Gastroesophageal sphincter (tissue), 4 donors: ENCODE measurements around the gene GAL3ST3. TPM values are rescaled to one million over a fixed set of nuclear protein-coding genes. Genes with fewer than 3 reads are reported as not detected.
"Not testable (repeated sequence)": the region's sequence is repeated elsewhere in the genome, so short reads cannot be mapped to it uniquely, and the experiment has no call there.

Experiments used
- ATAC-seq: fragments of 150-250 bp; one replicate; pipeline ENCODE4 v1.9.1; 2016; ENCODE audit warnings: mild to moderate bottlenecking, moderate library complexity
- H3K27ac ChIP-seq, 4 donors: fragments of 200-600 bp; sonication (generic) in 3 of 4; 1 replicate in 3 of 4; 2 replicates in 1 of 4; pipeline ENCODE4 v1.5.1; 2016 to 2019
- H3K27me3 ChIP-seq: fragments of 200-600 bp; sonication (generic); one replicate; pipeline ENCODE4 v1.5.1; 2019
- H3K36me3 ChIP-seq, 2 donors: fragments of 200-600 bp; sonication (generic); one replicate each; pipeline ENCODE4 v1.5.1; 2019; ENCODE audit warnings: control low read depth in 1 of 2
- H3K4me1 ChIP-seq, 3 donors: fragments of 200-600 bp; sonication (generic); 1 replicate in 2 of 3; 2 replicates in 1 of 3; pipeline ENCODE4 v1.5.1; 2016 to 2019; ENCODE audit warnings: control low read depth in 2 of 3
- H3K4me3 ChIP-seq, 2 donors: fragments of 200-600 bp; sonication (generic); one replicate each; pipeline ENCODE4 v1.5.1; 2019; ENCODE audit warnings: mild to moderate bottlenecking in 1 of 2, moderate library complexity in 1 of 2
- H3K9me3 ChIP-seq, 3 donors: fragments of 200-600 bp; sonication (generic); one replicate each; pipeline ENCODE4 v1.5.1; 2017 to 2019; ENCODE audit warnings: control low read depth in 2 of 3
- EP300 ChIP-seq: sonication (generic); formaldehyde crosslinking; IDR thresholded peaks from one replicate; pipeline ENCODE4 v1.6.1; 2017; ENCODE audit warnings: antibody characterized with exemption, mild to moderate bottlenecking
- POLR2A ChIP-seq, 2 donors: fragments of 450-650 bp; IDR thresholded peaks; one replicate each; pipeline ENCODE4 v1.6.1; 2017; ENCODE audit warnings: antibody characterized with exemption in 2 of 2, mild to moderate bottlenecking in 2 of 2, moderate library complexity in 1 of 2
- POLR2AphosphoS5 ChIP-seq: sonication (generic); formaldehyde crosslinking; IDR thresholded peaks from one replicate; pipeline ENCODE4 v1.6.1; 2017; ENCODE audit warnings: antibody characterized with exemption
- WGBS, 2 donors: methylation state at CpG; one replicate each; pipeline ENCODE4 v1.1.5; 2018; ENCODE audit warnings: low coverage in 1 of 2; 5-methylcytosine and 5-hydroxymethylcytosine counted together
- total RNA-seq, 4 donors: library from RNA; depleted of rRNA; stranded (reverse); fragments of >200 nt; gene quantifications; one replicate each; pipeline ENCODE4 v1.1.0, GENCODE V29; 2016
- TF ChIP-seq, protein P1 (sequence below), 4 experiments: fragments of 200-600 bp in 2 of 4; fragments of 450-650 bp in 2 of 4; sonication (generic) in 1 of 4; IDR thresholded peaks; one replicate each; pipeline ENCODE4 v1.5.1; 2017 to 2019; ENCODE audit warnings: antibody characterized with exemption in 4 of 4, mild to moderate bottlenecking in 2 of 4, moderate library complexity in 2 of 4

The GAL3ST3 gene
- 1 to 10 TPM; 1.2 to 7.8 (median 2.2) TPM for total RNA-seq

DNA sequence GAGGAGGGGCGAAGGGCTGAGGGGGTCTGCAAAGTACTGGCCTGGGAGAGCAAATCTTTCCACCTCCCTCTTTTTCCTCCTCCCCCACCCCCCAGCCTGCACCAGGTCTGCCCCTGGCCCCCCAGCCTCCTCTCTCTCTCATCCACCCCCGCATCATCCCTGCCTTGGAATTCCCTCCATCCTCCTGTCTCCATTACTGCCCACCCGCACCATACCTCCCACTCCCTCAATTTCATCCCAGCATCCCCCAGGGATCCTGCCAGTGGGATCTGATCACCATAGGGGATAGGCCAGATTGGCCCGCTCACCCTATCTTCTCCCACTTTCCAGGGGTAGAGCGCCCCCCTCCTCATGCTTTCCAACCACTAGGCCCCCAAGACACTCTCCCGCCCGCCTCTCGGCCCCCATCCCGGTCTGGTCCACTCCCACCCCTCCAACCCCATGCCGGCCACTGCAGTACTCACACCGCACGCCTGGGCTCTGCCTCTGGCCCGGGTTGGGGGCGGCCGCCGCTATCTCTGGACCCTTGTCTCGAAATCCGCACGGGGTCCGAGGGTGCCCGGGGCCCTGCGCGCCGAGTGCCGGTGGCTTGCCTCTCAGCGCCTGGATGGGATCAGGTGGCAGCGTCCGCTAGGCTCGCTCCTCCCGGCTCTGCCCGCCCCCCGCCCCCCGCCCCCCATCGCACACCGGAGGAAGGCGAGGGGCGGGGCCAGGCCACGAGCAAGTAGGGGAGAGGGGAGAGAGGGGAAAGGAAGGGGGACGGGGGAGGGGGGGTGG, at the start of gene GAL3ST3:
Gene GAL3ST3 (minus strand): TSS at position 615 of the 777 bp plus-strand sequence. CDS start 3,746 bp downstream, outside the sequence.
- H3K4me1 ChIP-seq, result peaks cover 0 to 55% (median 33%) of the 10 kb centered on the region in 3 donors
- H3K9me3 ChIP-seq, result no peaks in the 10 kb centered on the region
- H3K4me3 ChIP-seq, result peak within 1 kb of the TSS in 1 of 2 donors; percentile 32
- H3K36me3 ChIP-seq, result peaks cover 0 to under 1% of the 10 kb centered on the region in 2 donors
- no peak for TF ChIP-seq POLR2A (IDR thresholded peaks at IDR 0.05)
- TF ChIP-seq, protein P1, sequence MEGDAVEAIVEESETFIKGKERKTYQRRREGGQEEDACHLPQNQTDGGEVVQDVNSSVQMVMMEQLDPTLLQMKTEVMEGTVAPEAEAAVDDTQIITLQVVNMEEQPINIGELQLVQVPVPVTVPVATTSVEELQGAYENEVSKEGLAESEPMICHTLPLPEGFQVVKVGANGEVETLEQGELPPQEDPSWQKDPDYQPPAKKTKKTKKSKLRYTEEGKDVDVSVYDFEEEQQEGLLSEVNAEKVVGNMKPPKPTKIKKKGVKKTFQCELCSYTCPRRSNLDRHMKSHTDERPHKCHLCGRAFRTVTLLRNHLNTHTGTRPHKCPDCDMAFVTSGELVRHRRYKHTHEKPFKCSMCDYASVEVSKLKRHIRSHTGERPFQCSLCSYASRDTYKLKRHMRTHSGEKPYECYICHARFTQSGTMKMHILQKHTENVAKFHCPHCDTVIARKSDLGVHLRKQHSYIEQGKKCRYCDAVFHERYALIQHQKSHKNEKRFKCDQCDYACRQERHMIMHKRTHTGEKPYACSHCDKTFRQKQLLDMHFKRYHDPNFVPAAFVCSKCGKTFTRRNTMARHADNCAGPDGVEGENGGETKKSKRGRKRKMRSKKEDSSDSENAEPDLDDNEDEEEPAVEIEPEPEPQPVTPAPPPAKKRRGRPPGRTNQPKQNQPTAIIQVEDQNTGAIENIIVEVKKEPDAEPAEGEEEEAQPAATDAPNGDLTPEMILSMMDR (IDR thresholded peaks at IDR 0.05), result no peak
- TF ChIP-seq POLR2AphosphoS5, result no peak
- TF ChIP-seq EP300, result no peak
- ATAC-seq, result no peak
- H3K27me3 ChIP-seq, result peaks cover 22% of the 10 kb centered on the region
- WGBS, 2 donors, result 12 to 32% methylated on average over 2 to 3 of the region's 39 CpGs
- H3K27ac ChIP-seq, result peak within 1 kb of the TSS in 3 of 4 donors; percentile 58 to 80 (median 66)

DNA sequence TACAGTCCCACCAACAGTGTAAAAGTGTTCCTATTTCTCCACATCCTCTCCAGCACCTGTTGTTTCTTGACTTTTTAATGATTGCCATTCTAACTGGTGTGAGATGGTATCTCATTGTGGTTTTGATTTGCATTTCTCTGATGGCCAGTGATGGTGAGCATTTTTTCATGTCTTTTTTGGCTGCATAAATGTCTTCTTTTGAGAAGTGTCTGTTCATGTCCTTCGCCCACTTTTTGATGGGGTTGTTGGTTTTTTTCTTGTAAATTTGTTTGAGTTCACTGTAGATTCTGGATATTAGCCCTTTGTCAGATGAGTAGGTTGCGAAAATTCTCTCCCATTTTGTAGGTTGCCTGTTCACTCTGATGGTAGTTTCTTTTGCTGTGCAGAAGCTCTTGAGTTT, 43.2 kb upstream of the GAL3ST3 start:
- H3K4me1 ChIP-seq, H3K4me3 ChIP-seq, H3K27me3 ChIP-seq, H3K27ac ChIP-seq, ATAC-seq, H3K9me3 ChIP-seq, H3K36me3 ChIP-seq: not testable (repeated sequence)
- WGBS, 2 donors, result 100% methylated on average over 1 to 2 of the region's 2 CpGs

DNA sequence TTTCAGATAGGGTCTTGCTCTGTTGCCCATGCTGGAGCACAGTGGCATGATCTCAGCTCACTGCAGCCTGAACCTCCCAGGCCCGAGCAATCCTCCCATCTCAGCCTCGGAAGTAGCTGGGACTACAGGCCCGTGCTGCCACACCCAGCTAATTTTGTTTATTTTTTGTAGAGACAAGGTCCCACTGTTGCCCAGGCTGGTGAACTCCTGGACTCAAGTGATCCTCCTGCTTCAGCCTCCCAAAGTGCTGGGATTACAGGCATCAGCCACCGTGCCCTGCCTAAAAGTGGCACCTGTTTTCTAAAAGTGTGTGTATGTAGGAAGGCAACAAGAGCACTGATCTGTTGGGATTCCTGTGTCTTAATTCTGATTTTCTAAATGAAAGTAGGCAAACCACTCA, 41.3 kb upstream of the GAL3ST3 start:
- WGBS, 2 donors, result 86 to 100% methylated on average over 1 to 2 of the region's 4 CpGs

GRCh38 chr11:66089067-66089466, 40.1 kb upstream of the GAL3ST3 start:
- ATAC-seq, result no peak
- H3K27me3 ChIP-seq, result no peaks in the 10 kb centered on the region
- 84 to 90% methylated on average over 2 to 3 of the region's 3 CpGs for WGBS, 2 donors
- no peak overlapping the region for H3K27ac ChIP-seq
- no peak for TF ChIP-seq POLR2A (IDR thresholded peaks at IDR 0.05)
- TF ChIP-seq, protein P1 (IDR thresholded peaks at IDR 0.05), result no peak
- TF ChIP-seq POLR2AphosphoS5, result no peak
- no peak for TF ChIP-seq EP300
- H3K4me1 ChIP-seq, result peaks cover 0 to 13% (median 1%) of the 10 kb centered on the region in 3 donors
- no peaks in the 10 kb centered on the region for H3K36me3 ChIP-seq
- H3K4me3 ChIP-seq, result no peak overlapping the region
- no peaks in the 10 kb centered on the region for H3K9me3 ChIP-seq

More for the DNA sequence above, 41.3 kb upstream of the GAL3ST3 start:
- Histone ChIP-seq H3K4me3 (no peak overlapping the region), H3K27ac (no peak overlapping the region), H3K4me1 (peaks cover 0 to under 1% (median 0%) of the 10 kb centered on the region in 3 donors), H3K9me3 (no peaks in the 10 kb centered on the region), H3K27me3 (no peaks in the 10 kb centered on the region), H3K36me3 (no peaks in the 10 kb centered on the region)
- TF ChIP-seq POLR2AphosphoS5 (no peak), EP300 (no peak), POLR2A (IDR thresholded peaks at IDR 0.05) (no peak)
- TF ChIP-seq, protein P1 (IDR thresholded peaks at IDR 0.05), result no peak
- no peak for ATAC-seq

- H3K4me1 ChIP-seq, result peaks cover 5 to 31% (median 16%) of the 10 kb centered on the region in 3 donors
- no peaks in the 10 kb centered on the region for H3K36me3 ChIP-seq
- no peak for ATAC-seq
- TF ChIP-seq POLR2A (IDR thresholded peaks at IDR 0.05), result no peak
- TF ChIP-seq POLR2AphosphoS5, result no peak
- TF ChIP-seq EP300, result no peak
- TF ChIP-seq, protein P1 (IDR thresholded peaks at IDR 0.05), result no peak
- no peaks in the 10 kb centered on the region for H3K9me3 ChIP-seq
- 96 to 99% methylated on average over 9 of the region's 9 CpGs for WGBS, 2 donors
- no peak overlapping the region for H3K4me3 ChIP-seq
- H3K27ac ChIP-seq, result no peak overlapping the region
- no peaks in the 10 kb centered on the region for H3K27me3 ChIP-seq
Observed at GRCh38 chr11:66087148-66087908, 38.4 kb upstream of the GAL3ST3 start.
